WTC11 (cell line): ENCODE results near the gene CADM2. TPM values are rescaled to one million over a fixed set of nuclear protein-coding genes. Genes with fewer than 3 reads are reported as not detected.

Experiments
- ATAC-seq: fragments of 200-7000 bp; cut with Tn5 transposase; 2 replicates; pipeline ENCODE4 v1.10.0; 2021; ENCODE audit warnings: mild to moderate bottlenecking, moderate library complexity
- CTCF ChIA-PET: fragments of 300-600 bp; sonication (Branson Sonifier 250); formaldehyde crosslinking; loops from one replicate; lab custom pipeline; 2021; ENCODE audit warnings: antibody characterized with exemption; lab: Charles Lee
- POLR2A ChIA-PET: fragments of 350-600 bp; sonication (Branson Sonifier 250); formaldehyde crosslinking; loops from one replicate; lab custom pipeline; 2021; ENCODE audit warnings: antibody characterized with exemption; lab: Charles Lee
- DNase-seq: peaks from one replicate; pipeline ENCODE4 v3.0.0; 2021; ENCODE audit warnings: low spot score
- H3K27ac Mint-ChIP-seq: 2 replicates; pipeline ENCODE4 v1.8.0; 2021; ENCODE audit warnings: mixed read lengths
- H3K27me3 Mint-ChIP-seq: 2 replicates; pipeline ENCODE4 v1.8.0; 2021; ENCODE audit warnings: low read depth, mild to moderate bottlenecking, moderate library complexity, mixed read lengths
- H3K36me3 Mint-ChIP-seq: 2 replicates; pipeline ENCODE4 v1.8.0; 2021; ENCODE audit warnings: mixed read lengths
- H3K4me1 Mint-ChIP-seq: 2 replicates; pipeline ENCODE4 v1.8.0; 2022; ENCODE audit warnings: mixed read lengths
- H3K4me3 Mint-ChIP-seq: 2 replicates; pipeline ENCODE4 v1.8.0; 2021; ENCODE audit warnings: mild to moderate bottlenecking, moderate library complexity, mixed read lengths
- H3K9me3 Mint-ChIP-seq: 2 replicates; pipeline ENCODE4 v1.8.0; 2021; ENCODE audit warnings: mixed read lengths
- ATF3 ChIP-seq: sonication (generic); formaldehyde crosslinking; conservative IDR thresholded peaks from 2 replicates; pipeline ENCODE4 v1.8.1; 2022; ENCODE audit warnings: mild to moderate bottlenecking, missing genetic modification reagents
- ATF6 ChIP-seq: sonication (generic); formaldehyde crosslinking; IDR thresholded peaks from 2 replicates; pipeline ENCODE4 v1.8.1; 2023; ENCODE audit warnings: mild to moderate bottlenecking, missing genetic modification reagents
- E2F1 ChIP-seq: sonication (generic); formaldehyde crosslinking; IDR thresholded peaks from 2 replicates; pipeline ENCODE4 v1.8.0; 2022; ENCODE audit warnings: mild to moderate bottlenecking, missing genetic modification reagents
- E2F4 ChIP-seq: sonication (generic); formaldehyde crosslinking; IDR thresholded peaks from 2 replicates; pipeline ENCODE4 v1.8.1; 2022; ENCODE audit warnings: low read depth, mild to moderate bottlenecking, moderate library complexity, missing genetic modification reagents, borderline replicate concordance
- E2F5 ChIP-seq: sonication (generic); formaldehyde crosslinking; IDR thresholded peaks from 2 replicates; pipeline ENCODE4 v1.8.1; 2022; ENCODE audit warnings: mild to moderate bottlenecking, moderate library complexity, missing genetic modification reagents
- ETV6 ChIP-seq: sonication (generic); formaldehyde crosslinking; IDR thresholded peaks from 2 replicates; pipeline ENCODE4 v1.8.1; 2022; ENCODE audit warnings: mild to moderate bottlenecking, missing genetic modification reagents
- FOXJ3 ChIP-seq: sonication (generic); formaldehyde crosslinking; IDR thresholded peaks from 2 replicates; pipeline ENCODE4 v1.9.0; 2021; ENCODE audit warnings: missing genetic modification reagents, mild to moderate bottlenecking, borderline replicate concordance
- GRHL2 ChIP-seq: fragments of 250-450 bp; sonication (Bioruptor Pico); IDR thresholded peaks from 2 replicates; pipeline ENCODE4 v1.8.0; 2022; ENCODE audit warnings: mild to moderate bottlenecking, moderate library complexity; ENCODE audit not compliant: insufficient replicate concordance, severe bottlenecking
- MYBL2 ChIP-seq: sonication (generic); formaldehyde crosslinking; IDR thresholded peaks from 2 replicates; pipeline ENCODE4 v1.8.1; 2023; ENCODE audit warnings: mild to moderate bottlenecking, moderate library complexity, missing genetic modification reagents
- RELA ChIP-seq: sonication (generic); formaldehyde crosslinking; IDR thresholded peaks from 2 replicates; pipeline ENCODE4 v1.8.1; 2022; ENCODE audit warnings: missing genetic modification reagents, mild to moderate bottlenecking, borderline replicate concordance
- SMAD3 ChIP-seq: sonication (generic); formaldehyde crosslinking; IDR thresholded peaks from 2 replicates; pipeline ENCODE4 v1.8.0; 2022; ENCODE audit warnings: missing genetic modification reagents, mild to moderate bottlenecking, borderline replicate concordance
- STAT6 ChIP-seq: sonication (generic); formaldehyde crosslinking; conservative IDR thresholded peaks from 2 replicates; pipeline ENCODE4 v1.8.1; 2023; ENCODE audit warnings: mild to moderate bottlenecking, low read depth, missing genetic modification reagents, moderate library complexity
- TCF7 ChIP-seq: sonication (generic); formaldehyde crosslinking; IDR thresholded peaks from 2 replicates; pipeline ENCODE4 v1.8.0; 2022; ENCODE audit warnings: mild to moderate bottlenecking, low read depth, missing genetic modification reagents, moderate library complexity
- TEAD1 ChIP-seq: sonication (generic); formaldehyde crosslinking; IDR thresholded peaks from 2 replicates; pipeline ENCODE4 v1.8.0; 2022; ENCODE audit warnings: mild to moderate bottlenecking, missing genetic modification reagents
- ZBTB43 ChIP-seq: sonication (generic); formaldehyde crosslinking; IDR thresholded peaks from 2 replicates; pipeline ENCODE4 v1.8.1; 2023; ENCODE audit warnings: mild to moderate bottlenecking, missing genetic modification reagents
- ZNF317 ChIP-seq: sonication (generic); formaldehyde crosslinking; IDR thresholded peaks from 2 replicates; pipeline ENCODE4 v1.8.1; 2023; ENCODE audit warnings: low read depth, mild to moderate bottlenecking, moderate library complexity, missing genetic modification reagents, borderline replicate concordance
- ZNF425 ChIP-seq: fragments of 250-450 bp; sonication (Bioruptor Pico); conservative IDR thresholded peaks from 2 replicates; pipeline ENCODE4 v1.9.0; 2021; ENCODE audit warnings: mild to moderate bottlenecking
- total RNA-seq: library from RNA; stranded (reverse); gene quantifications from 3 replicates; pipeline ENCODE4 v1.2.3, GENCODE V29; 2021

Gene CADM2
- total RNA-seq, 1 experiment from 2014 or later = 18.8 TPM

GRCh38 chr3:85020828-85021227 lies 62.0 kb downstream of the CADM2 start (continued):
- no peak for TF ChIP-seq E2F4 (CRISPR knock-in tag)
- no peak for TF ChIP-seq RELA
- TF ChIP-seq E2F1 (CRISPR knock-in tag) = no peak
- TF ChIP-seq TEAD1 (CRISPR knock-in tag) = no peak

GRCh38 chr3:85030052-85030451 lies 71.3 kb downstream of the CADM2 start:
- Mint-ChIP-seq H3K4me3 (no peak overlapping the region), H3K27ac (no peak overlapping the region), H3K36me3 (no peaks in the 10 kb centered on the region), H3K9me3 (no peaks in the 10 kb centered on the region), H3K4me1 (peaks cover 36% of the 10 kb centered on the region), H3K27me3 (no peaks in the 10 kb centered on the region)
- ChIA-PET POLR2A (no interaction called here), CTCF (no interaction called here)
- DNase-seq (no peak), ATAC-seq (peak; percentile 69)
- TF ChIP-seq ZNF425 (CRISPR knock-in tag) (no peak), FOXJ3 (CRISPR knock-in tag) (no peak), ZNF317 (CRISPR knock-in tag) (no peak), ETV6 (CRISPR knock-in tag) (no peak), ATF6 (CRISPR knock-in tag) (no peak), TCF7 (CRISPR knock-in tag) (no peak), STAT6 (CRISPR knock-in tag) (no peak), ZBTB43 (no peak), MYBL2 (CRISPR knock-in tag) (no peak), E2F5 (CRISPR knock-in tag) (no peak), ATF3 (CRISPR knock-in tag) (no peak), GRHL2 (CRISPR knock-in tag) (no peak), SMAD3 (CRISPR knock-in tag) (no peak)
